Measurements from ENCODE around the gene SLC16A10. TPM values are rescaled to one million over a fixed set of nuclear protein-coding genes. Genes with fewer than 3 reads are reported as not detected.

The SLC16A10 gene
- total and polyA plus RNA-seq, 2 of the 8 experiments (the other 6 are each of a cell fraction or from before 2014, with no cell fraction given), result 18.6 to 23.2 TPM

DNA sequence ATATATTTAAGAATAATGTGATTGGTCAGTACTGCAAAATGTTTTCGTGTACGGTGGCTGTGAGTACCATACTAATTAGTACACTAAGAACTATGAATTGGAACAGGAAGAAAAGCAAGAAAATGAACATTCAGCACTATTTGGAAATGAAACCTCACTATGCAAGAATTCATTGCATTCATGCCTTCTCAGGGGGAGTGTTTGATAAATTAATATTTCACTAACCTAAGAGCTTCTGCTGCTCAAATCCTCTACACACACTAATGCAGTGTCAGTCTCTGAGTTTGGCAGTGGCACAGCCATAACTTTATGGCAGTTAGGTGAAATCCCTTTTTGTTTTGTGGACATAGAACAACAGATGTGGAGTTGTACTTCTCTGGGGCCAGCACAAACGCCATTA is 60.1 kb downstream of the SLC16A10 start:
- Histone ChIP-seq H2BK20ac (ENCODE audit: low read length) (no peak overlapping the region), H3K27me3 (replicated peaks in 1 of 4; ENCODE audit: control insufficient read depth in 3 of 4, extremely low read depth in 1 of 4, insufficient read depth in 3 of 4, low read length in 3 of 4) (peaks cover 0 to 1% (median 0%) of the 10 kb centered on the region in 4 experiments; a peak in 1 of 7 replicates), H3K36me3 (ENCODE audit: control insufficient read depth in 2 of 4, insufficient read depth in 4 of 4, low read length in 3 of 4) (no peaks in the 10 kb centered on the region), H3K79me2 (ENCODE audit: control insufficient read depth in 1 of 2, insufficient read depth in 2 of 2, low read length in 2 of 2) (no peaks in the 10 kb centered on the region), H2AK5ac (ENCODE audit: low read depth, low read length) (no peak overlapping the region), H3K18ac (ENCODE audit: extremely low read depth, low read length) (no peak overlapping the region), H3K23ac (ENCODE audit: insufficient read length) (no peak overlapping the region), H3K9me3 (ENCODE audit: insufficient read depth in 2 of 2, low read depth in 1 of 2, low read length in 1 of 2) (no peaks in the 10 kb centered on the region), H2BK120ac (replicated peaks; ENCODE audit: low read depth, low read length) (no peak overlapping the region), H3K4me1 (replicated peaks in 1 of 4; ENCODE audit: control insufficient read depth in 3 of 4, insufficient read depth in 4 of 4, low read length in 3 of 4) (no peaks in the 10 kb centered on the region), H3K9ac (replicated peaks in 1 of 4; ENCODE audit: extremely low read depth in 1 of 4, low read depth in 3 of 4, low read length in 3 of 4) (no peak overlapping the region), H4K91ac (replicated peaks; ENCODE audit: insufficient read length, low read length) (no peak overlapping the region), H2BK12ac (ENCODE audit: low read depth, low read length) (no peak overlapping the region), H3K27ac (ENCODE audit: low read depth, low read length) (no peak overlapping the region), H3K56ac (replicated peaks; ENCODE audit: insufficient read length, low read depth, low read length) (no peak overlapping the region), H4K20me1 (replicated peaks in 1 of 2; ENCODE audit: control insufficient read depth in 1 of 2, insufficient read depth in 2 of 2, low read length in 2 of 2) (no peaks in the 10 kb centered on the region), H4K8ac (ENCODE audit: extremely low read depth, insufficient read depth, low read length) (no peak overlapping the region), H3K4me3 (ENCODE audit: extremely low read depth in 1 of 4, insufficient read depth in 2 of 4, low read depth in 3 of 4, low read length in 4 of 4) (no peak overlapping the region), H3K23me2 (ENCODE audit: low read depth, low read length) (no peaks in the 10 kb centered on the region), H3K14ac (ENCODE audit: insufficient read length) (no peak overlapping the region), H2BK15ac (ENCODE audit: low read length) (no peak overlapping the region), H2AFZ (ENCODE audit: low read length) (no peak overlapping the region), H3K4me2 (ENCODE audit: insufficient read depth in 1 of 2, low read depth in 2 of 2, low read length in 2 of 2) (no peak overlapping the region), H3K4ac (replicated peaks; ENCODE audit: insufficient read length, low read depth, low read length) (no peak overlapping the region), H3K79me1 (ENCODE audit: low read depth, low read length) (no peaks in the 10 kb centered on the region; the same call in 1 of the 2 replicates), H4K5ac (ENCODE audit: insufficient read length, low read depth, low read length) (no peak overlapping the region), H2BK5ac (ENCODE audit: low read depth, low read length) (no peak overlapping the region)
- DNase-seq (ENCODE audit: low read depth in 1 of 2, low spot score in 2 of 2) (no peak), FAIRE-seq (no peak)
- CTCF ChIA-PET (ENCODE audit: partially characterized antibody), result no interaction called here
- POLR2A ChIA-PET (ENCODE audit: partially characterized antibody), result no interaction called here
- 89% methylated on average over 3 of the region's 3 CpGs; no CpG with 5 or more reads in 1 of the 2 experiments for WGBS, 2 experiments (ENCODE audit: extremely low coverage in 1 of 2, insufficient coverage in 1 of 2, insufficient read length in 1 of 2, insufficient replicate concordance in 2 of 2, low coverage in 1 of 2, low lambda C conversion rate in 2 of 2, missing lambda C conversion rate in 1 of 2)
- TF ChIP-seq, protein P1, sequence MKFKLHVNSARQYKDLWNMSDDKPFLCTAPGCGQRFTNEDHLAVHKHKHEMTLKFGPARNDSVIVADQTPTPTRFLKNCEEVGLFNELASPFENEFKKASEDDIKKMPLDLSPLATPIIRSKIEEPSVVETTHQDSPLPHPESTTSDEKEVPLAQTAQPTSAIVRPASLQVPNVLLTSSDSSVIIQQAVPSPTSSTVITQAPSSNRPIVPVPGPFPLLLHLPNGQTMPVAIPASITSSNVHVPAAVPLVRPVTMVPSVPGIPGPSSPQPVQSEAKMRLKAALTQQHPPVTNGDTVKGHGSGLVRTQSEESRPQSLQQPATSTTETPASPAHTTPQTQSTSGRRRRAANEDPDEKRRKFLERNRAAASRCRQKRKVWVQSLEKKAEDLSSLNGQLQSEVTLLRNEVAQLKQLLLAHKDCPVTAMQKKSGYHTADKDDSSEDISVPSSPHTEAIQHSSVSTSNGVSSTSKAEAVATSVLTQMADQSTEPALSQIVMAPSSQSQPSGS (IDR thresholded peaks at IDR 0.05; ENCODE audit: low read length), result no peak
- TF ChIP-seq BRCA1 (IDR thresholded peaks at IDR 0.05; ENCODE audit: low read depth, low read length) (no peak), GTF2F1 (IDR thresholded peaks at IDR 0.05; ENCODE audit: borderline replicate concordance, low read depth, low read length) (no peak), EZH2 (IDR thresholded peaks at IDR 0.05; ENCODE audit: low read depth, low read length, severe bottlenecking) (no peak), POLR2A (IDR thresholded peaks at IDR 0.05; ENCODE audit: control extremely low read depth in 1 of 2, low read depth in 2 of 2, low read length in 2 of 2) (no peak), CHD1 (IDR thresholded peaks at IDR 0.05; ENCODE audit: low read depth, low read length) (no peak), CREB1 (IDR thresholded peaks at IDR 0.05) (no peak), JUN (IDR thresholded peaks at IDR 0.05; ENCODE audit: low read depth, low read length) (no peak), SP4 (IDR thresholded peaks at IDR 0.05; ENCODE audit: low read length) (no peak), POLR2AphosphoS5 (IDR thresholded peaks at IDR 0.05; ENCODE audit: low read depth, low read length) (no peak), TAF7 (optimal IDR thresholded peaks at IDR 0.05; ENCODE audit: borderline replicate concordance, low read depth, low read length) (no peak), E2F6 (IDR thresholded peaks at IDR 0.05) (no peak), SAP30 (IDR thresholded peaks at IDR 0.05; ENCODE audit: insufficient read depth, insufficient replicate concordance, low read length) (no peak), CHD2 (IDR thresholded peaks at IDR 0.05; ENCODE audit: low read length) (no peak)
